ENCODE data around the gene TNFSF10.

The TNFSF10 gene

DNA sequence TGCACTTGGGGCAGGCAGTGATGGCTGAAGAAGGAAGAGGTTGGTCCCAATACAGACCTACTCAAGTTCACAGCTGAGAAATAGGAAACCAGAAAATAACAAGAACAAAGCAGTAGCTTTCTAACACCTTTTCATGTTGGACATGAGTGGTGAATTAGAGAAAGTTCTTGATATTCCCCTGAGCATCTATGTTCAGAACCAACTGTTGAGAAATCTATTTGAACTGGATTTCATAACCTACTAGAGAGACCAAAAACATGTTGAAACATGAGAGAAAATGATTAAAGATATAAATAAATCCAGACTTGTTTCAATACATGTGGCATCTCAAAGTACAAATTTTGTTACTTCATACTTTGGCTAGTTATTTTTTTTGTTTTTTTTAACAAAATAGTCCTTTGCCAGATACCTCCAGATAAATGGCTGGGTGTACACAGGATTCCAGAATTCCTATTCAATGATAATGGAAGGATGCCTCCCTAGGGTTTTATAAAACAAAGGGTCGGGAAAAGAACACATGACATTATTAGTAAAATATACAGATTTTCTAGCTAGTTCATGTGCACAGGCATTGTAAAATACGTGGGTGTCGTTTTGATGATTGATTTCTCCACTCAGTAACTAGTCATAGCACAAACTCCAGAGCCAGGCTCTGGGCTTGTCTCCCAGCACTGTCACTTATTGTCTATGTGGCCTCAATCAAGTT, 34.4 kb upstream of the TNFSF10 start:
- Histone ChIP-seq H3K4me3 (no peak overlapping the region), H3K4me1 (peaks cover 0 to 26% (median 5%) of the 10 kb centered on the region in 4 donors), H3K36me3 (no peaks in the 10 kb centered on the region), H3K9me3 (no peaks in the 10 kb centered on the region), H3K27ac (peak overlapping the region; percentile 53 to 69), H3K27me3 (no peaks in the 10 kb centered on the region)
- peak in 1 of 2 donors; percentile 61 for DNase-seq
- TF ChIP-seq CTCF (IDR thresholded peaks at IDR 0.05) = no peak
- intact Hi-C loops (cut with DNase I; ENCODE audit: low total_unique reads) = no loop called here

DNA sequence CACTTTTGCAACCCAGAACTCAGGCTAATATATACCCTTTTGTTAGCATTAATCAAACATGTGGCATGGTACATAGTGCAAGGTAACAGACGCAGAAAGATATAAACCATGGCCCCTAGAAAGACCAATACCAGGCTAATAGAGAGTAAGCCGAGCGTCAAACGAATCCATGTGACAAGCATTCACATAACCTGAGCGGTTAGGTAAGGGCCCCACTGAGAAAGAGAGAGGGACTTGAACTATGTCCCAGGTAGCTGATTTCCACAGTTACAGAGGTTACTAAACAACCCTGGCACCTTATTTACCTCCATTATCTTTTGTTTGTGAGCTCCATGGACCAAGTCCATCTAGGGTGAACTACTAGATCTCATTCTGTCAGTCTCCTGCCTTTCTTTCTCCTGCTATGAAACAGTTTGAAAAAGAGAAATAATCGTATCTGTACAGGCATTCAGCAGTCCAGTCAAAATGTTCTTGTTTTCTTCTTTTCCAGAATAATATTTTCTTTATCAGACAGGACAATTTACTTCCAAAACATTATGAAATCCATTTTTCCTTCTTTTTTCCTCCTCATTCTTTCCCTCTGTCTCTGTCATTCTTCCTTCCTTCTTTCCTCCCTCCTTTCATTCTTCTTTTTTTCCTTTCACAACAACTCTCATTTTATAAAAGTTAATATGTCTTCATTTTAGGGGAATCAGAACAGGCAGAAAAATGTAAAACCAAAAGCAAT, 30.5 kb upstream of the TNFSF10 start:
- no peak for TF ChIP-seq CTCF (IDR thresholded peaks at IDR 0.05)
- H3K9me3 ChIP-seq = no peaks in the 10 kb centered on the region
- no peak overlapping the region for H3K27ac ChIP-seq
- H3K4me1 ChIP-seq = peaks cover 0 to 20% (median 5%) of the 10 kb centered on the region in 4 donors
- H3K4me3 ChIP-seq = no peak overlapping the region
- H3K27me3 ChIP-seq = no peaks in the 10 kb centered on the region
- no peak for DNase-seq
- intact Hi-C loops (cut with DNase I; ENCODE audit: low total_unique reads) = no loop called here
- H3K36me3 ChIP-seq = no peaks in the 10 kb centered on the region

GRCh38 chr3:172552607-172553006, 29.4 kb upstream of the TNFSF10 start:
- TF ChIP-seq CTCF (IDR thresholded peaks at IDR 0.05) = no peak
- Histone ChIP-seq H3K4me3 (no peak overlapping the region), H3K4me1 (peaks cover 0 to 9% (median 1%) of the 10 kb centered on the region in 4 donors), H3K9me3 (no peaks in the 10 kb centered on the region), H3K27ac (no peak overlapping the region), H3K27me3 (no peaks in the 10 kb centered on the region), H3K36me3 (no peaks in the 10 kb centered on the region)
- DNase-seq = no peak
- intact Hi-C loops (cut with DNase I; ENCODE audit: low total_unique reads) = no loop called here

DNA sequence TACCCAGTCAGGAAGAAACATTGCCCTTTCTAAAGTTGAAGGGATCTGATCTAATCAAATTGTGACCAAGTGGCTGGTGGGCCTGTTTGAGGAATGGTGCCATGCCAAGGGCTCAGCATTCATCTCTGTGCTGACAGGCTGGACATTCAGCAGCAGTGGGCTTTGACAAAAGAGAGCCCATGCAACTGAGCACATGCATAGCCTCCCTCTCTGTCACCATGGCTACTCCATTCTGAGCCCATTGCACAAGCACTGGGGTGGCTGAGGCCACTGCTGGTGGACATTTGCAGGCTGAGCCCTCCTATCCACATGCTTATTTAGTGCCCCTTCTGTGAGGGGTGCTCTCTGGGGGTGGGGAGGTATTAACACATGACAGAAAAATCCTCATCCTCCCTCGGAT, 28.6 kb upstream of the TNFSF10 start:
- intact Hi-C loops (cut with DNase I; ENCODE audit: low total_unique reads) = no loop called here
- H3K36me3 ChIP-seq = no peaks in the 10 kb centered on the region
- no peak for DNase-seq
- H3K9me3 ChIP-seq = no peaks in the 10 kb centered on the region
- H3K27ac ChIP-seq = no peak overlapping the region
- H3K4me3 ChIP-seq = no peak overlapping the region
- H3K27me3 ChIP-seq = no peaks in the 10 kb centered on the region
- TF ChIP-seq CTCF (IDR thresholded peaks at IDR 0.05) = no peak
- peaks cover 0 to 3% (median 1%) of the 10 kb centered on the region in 4 donors for H3K4me1 ChIP-seq

DNA sequence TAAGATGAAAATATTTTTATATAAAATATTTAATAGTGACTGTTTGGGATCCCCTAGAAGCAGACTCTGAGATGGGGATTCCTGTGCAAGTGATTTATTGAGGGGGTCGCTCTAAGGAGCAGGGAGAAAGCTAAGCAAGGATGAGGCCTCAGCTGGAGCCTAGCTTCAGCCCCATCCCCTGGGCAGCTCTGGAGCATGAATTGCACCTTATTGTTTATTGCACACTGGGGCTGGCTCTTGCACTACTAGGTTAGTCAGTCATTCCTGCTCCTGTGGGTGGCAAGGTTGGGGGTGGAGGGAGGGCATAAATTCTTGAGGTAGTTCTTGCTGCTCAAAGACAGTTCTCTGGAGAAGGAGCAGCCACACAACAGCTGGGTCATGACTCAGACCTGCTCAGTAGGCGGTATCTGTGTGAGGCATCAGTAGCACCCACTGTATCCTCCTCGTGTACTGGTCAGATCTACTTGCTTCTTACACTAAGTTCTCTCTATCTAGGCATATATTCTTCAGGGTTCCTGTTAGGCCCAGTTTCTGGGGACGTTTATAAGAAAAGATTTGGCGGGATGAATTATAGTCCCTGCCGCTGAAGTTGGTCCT, 27.2 kb upstream of the TNFSF10 start:
- Histone ChIP-seq H3K36me3 (no peaks in the 10 kb centered on the region), H3K9me3 (no peaks in the 10 kb centered on the region), H3K4me3 (no peak overlapping the region), H3K27ac (no peak overlapping the region), H3K27me3 (no peaks in the 10 kb centered on the region), H3K4me1 (peaks cover 0 to 3% (median 0%) of the 10 kb centered on the region in 4 donors)
- no peak for DNase-seq
- intact Hi-C loops (cut with DNase I; ENCODE audit: low total_unique reads) = no loop called here
- TF ChIP-seq CTCF (IDR thresholded peaks at IDR 0.05) = no peak

Data from tibial artery (tissue), 4 donors.